ENCODE measurements around the gene B9D2.

Gene B9D2

GRCh38 chr19:41309180-41310032 is 54.5 kb downstream of the B9D2 start:
- ATAC-seq (peak; percentile 3), DNase-seq (no peak)

GRCh38 chr19:41308450-41309179 is 55.3 kb downstream of the B9D2 start:
- DNase-seq (peak; percentile 95), ATAC-seq (peak; percentile 53)

- ATAC-seq: no peak
- DNase-seq: no peak
Observed at GRCh38 chr19:41307954-41308449, 55.9 kb downstream of the B9D2 start.

- ATAC-seq: no peak
- DNase-seq: no peak
Observed at GRCh38 chr19:41307090-41307875, 56.7 kb downstream of the B9D2 start.

- DNase-seq (no peak), ATAC-seq (no peak)
Observed at GRCh38 chr19:41305927-41306793, 57.8 kb downstream of the B9D2 start.

- no peak for ATAC-seq
- DNase-seq: no peak
Observed at GRCh38 chr19:41304706-41305483, 59.1 kb downstream of the B9D2 start.
